ENCODE results near the gene CCDC33.

The CCDC33 gene

GRCh38 chr15:74317820-74318375 is 81.8 kb downstream of the CCDC33 start:
- in situ Hi-C loops (cut with HindIII; ENCODE audit: low sequenced_read_pairs): loop anchor here (25.0 kb wide), 1 partner anchor 331 kb away; the partner anchor contains the start of genes PML and STOML1

GRCh38 chr15:74318376-74319137 is 82.4 kb downstream of the CCDC33 start:
- DNase-seq (ENCODE audit: low read depth): no peak
- TF ChIP-seq CTCF (IDR thresholded peaks at IDR 0.05; ENCODE audit: low read depth, low read length, missing control alignments): no peak
- in situ Hi-C loops (cut with HindIII; ENCODE audit: low sequenced_read_pairs): loop anchor here (25.0 kb wide), 1 partner anchor 331 kb away; the partner anchor contains the start of genes PML and STOML1
- no peak overlapping the region for H3K4me3 ChIP-seq (ENCODE audit: low read depth, low read length)

More at GRCh38 chr15:74317820-74318375, 81.8 kb downstream of the CCDC33 start:
- no peak for TF ChIP-seq CTCF (IDR thresholded peaks at IDR 0.05; ENCODE audit: low read depth, low read length, missing control alignments)
- no peak overlapping the region for H3K4me3 ChIP-seq (ENCODE audit: low read depth, low read length)
- DNase-seq (ENCODE audit: low read depth): peak; percentile 80

- TF ChIP-seq CTCF (IDR thresholded peaks at IDR 0.05; ENCODE audit: low read depth, low read length, missing control alignments): no peak
- in situ Hi-C loops (cut with HindIII; ENCODE audit: low sequenced_read_pairs): loop anchor here (25.0 kb wide), 1 partner anchor 332 kb away; the partner anchor contains the start of genes PML and STOML1
- DNase-seq (ENCODE audit: low read depth): no peak
- no peak overlapping the region for H3K4me3 ChIP-seq (ENCODE audit: low read depth, low read length)
These were observed 83.0 kb downstream of the CCDC33 start for GRCh38 chr15:74319138-74319460.

- TF ChIP-seq CTCF (IDR thresholded peaks at IDR 0.05; ENCODE audit: low read depth, low read length, missing control alignments): no peak
- H3K4me3 ChIP-seq (ENCODE audit: low read depth, low read length): no peak overlapping the region
- no peak for DNase-seq (ENCODE audit: low read depth)
- in situ Hi-C loops (cut with HindIII; ENCODE audit: low sequenced_read_pairs): loop anchor here (25.0 kb wide), 1 partner anchor 332 kb away; the partner anchor contains the start of genes PML and STOML1
These were observed 83.6 kb downstream of the CCDC33 start for GRCh38 chr15:74319596-74320351.

GRCh38 chr15:74320352-74321247 is 84.5 kb downstream of the CCDC33 start:
- no peak for DNase-seq (ENCODE audit: low read depth)

More at GRCh38 chr15:74320352-74321247, 84.5 kb downstream of the CCDC33 start:
- no peak overlapping the region for H3K4me3 ChIP-seq (ENCODE audit: low read depth, low read length)
- TF ChIP-seq CTCF (IDR thresholded peaks at IDR 0.05; ENCODE audit: low read depth, low read length, missing control alignments): peak; percentile 76
- in situ Hi-C loops (cut with HindIII; ENCODE audit: low sequenced_read_pairs): loop anchor here (25.0 kb wide), 1 partner anchor 333 kb away; the partner anchor contains the start of genes PML and STOML1

Measured in astrocyte of the cerebellum (primary cell).